Measurements from ENCODE around the gene P2RY8.
"Not testable (repeated sequence)": the region's sequence is repeated elsewhere in the genome, so short reads cannot be mapped to it uniquely, and the experiment has no call there.

P2RY8 gene

GRCh38 chrX:1464041-1464970, 72.7 kb downstream of the P2RY8 start:
- no peak for DNase-seq (ENCODE audit: low spot score)

- no peak for DNase-seq (ENCODE audit: low spot score)
These were observed 73.4 kb downstream of the P2RY8 start for GRCh38 chrX:1463581-1463980.

- no peak for DNase-seq (ENCODE audit: low spot score)
These were observed 74.3 kb downstream of the P2RY8 start for GRCh38 chrX:1462596-1463251.

- no peak for DNase-seq (ENCODE audit: low spot score)
These were observed 74.9 kb downstream of the P2RY8 start for GRCh38 chrX:1462110-1462509.

GRCh38 chrX:1455948-1456280, 81.1 kb downstream of the P2RY8 start:
- DNase-seq (ENCODE audit: low spot score), result no peak

GRCh38 chrX:1453951-1454785, 82.8 kb downstream of the P2RY8 start:
- peak; percentile 40 for DNase-seq (ENCODE audit: low spot score)

- DNase-seq (ENCODE audit: low spot score), result no peak
These were observed 83.6 kb downstream of the P2RY8 start for GRCh38 chrX:1453395-1453783.

- peak; percentile 94 for DNase-seq (ENCODE audit: low spot score)
These were observed 84.2 kb downstream of the P2RY8 start, which contains the start of gene ASMTL for GRCh38 chrX:1452516-1453394. Gene ASMTL, minus strand, starts transcription at chrX:1452909. Its CDS starts 69 bp downstream, at chrX:1452840.

GRCh38 chrX:1451661-1452515, 85.1 kb downstream of the P2RY8 start:
- DNase-seq (ENCODE audit: low spot score), result no peak

GRCh38 chrX:1451251-1451660, 85.7 kb downstream of the P2RY8 start:
- DNase-seq (ENCODE audit: low spot score), result no peak

- DNase-seq (ENCODE audit: low spot score), result no peak
These were observed 86.4 kb downstream of the P2RY8 start for GRCh38 chrX:1450361-1451161.

GRCh38 chrX:1449823-1450149, 87.2 kb downstream of the P2RY8 start:
- DNase-seq (ENCODE audit: low spot score), result no peak

GRCh38 chrX:1449036-1449822, 87.8 kb downstream of the P2RY8 start:
- no peak for DNase-seq (ENCODE audit: low spot score)

- DNase-seq (ENCODE audit: low spot score), result not testable (repeated sequence)
These were observed 88.4 kb downstream of the P2RY8 start for GRCh38 chrX:1448573-1449001.

- not testable (repeated sequence) for DNase-seq (ENCODE audit: low spot score)
These were observed 88.9 kb downstream of the P2RY8 start for GRCh38 chrX:1447969-1448572.

- not testable (repeated sequence) for DNase-seq (ENCODE audit: low spot score)
These were observed 89.7 kb downstream of the P2RY8 start for GRCh38 chrX:1446984-1447968.
